H9 (cell line): Measurements from ENCODE around the gene GPHN. TPM values are rescaled to one million over a fixed set of nuclear protein-coding genes. Genes with fewer than 3 reads are reported as not detected.

ENCODE experiments used
- DNase-seq: peaks from one replicate; pipeline ENCODE4 v3.0.0-alpha.2; 2017
- H2AFZ ChIP-seq: one replicate; pipeline ENCODE4 v1.6.1; 2013; ENCODE audit warnings: mild to moderate bottlenecking, low read length, control low read depth, moderate library complexity
- H2AK5ac ChIP-seq: 2 replicates; pipeline ENCODE4 v1.6.1; 2013; ENCODE audit warnings: low read length, control low read depth, mixed read lengths; ENCODE audit not compliant: insufficient read length
- H2BK120ac ChIP-seq: one replicate; pipeline ENCODE4 v1.6.1; 2013; ENCODE audit warnings: low read depth, mild to moderate bottlenecking, low read length, control low read depth, inconsistent platforms; ENCODE audit not compliant: poor library complexity, severe bottlenecking
- H2BK12ac ChIP-seq: 2 replicates; pipeline ENCODE4 v1.6.1; 2013; ENCODE audit warnings: low read length, control low read depth, mixed read lengths, low read depth; ENCODE audit not compliant: insufficient read length
- H2BK15ac ChIP-seq: 2 replicates; pipeline ENCODE4 v1.6.1; 2013; ENCODE audit warnings: low read depth, low read length, control low read depth
- H2BK20ac ChIP-seq: one replicate; pipeline ENCODE4 v1.6.1; 2013; ENCODE audit warnings: low read depth, mild to moderate bottlenecking, low read length, control low read depth, inconsistent platforms; ENCODE audit not compliant: poor library complexity, severe bottlenecking
- H2BK5ac ChIP-seq: 2 replicates; pipeline ENCODE4 v1.6.1; 2013; ENCODE audit warnings: low read length, control low read depth, mixed read lengths; ENCODE audit not compliant: insufficient read length
- H3K14ac ChIP-seq: 2 replicates; pipeline ENCODE4 v1.6.1; 2013; ENCODE audit warnings: low read length, control low read depth; ENCODE audit not compliant: insufficient read depth
- H3K18ac ChIP-seq: 2 replicates; pipeline ENCODE4 v1.6.1; 2013; ENCODE audit warnings: low read depth, mild to moderate bottlenecking, mixed read lengths, low read length, control low read depth; ENCODE audit not compliant: insufficient read length
- H3K23ac ChIP-seq: 2 replicates; pipeline ENCODE4 v1.6.1; 2013; ENCODE audit warnings: low read length, control low read depth, mixed read lengths, low read depth; ENCODE audit not compliant: insufficient read length
- H3K23me2 ChIP-seq: 2 replicates; pipeline ENCODE4 v1.6.1; 2013; ENCODE audit warnings: low read depth, mild to moderate bottlenecking, mixed read lengths, low read length, control low read depth; ENCODE audit not compliant: insufficient read length, poor library complexity, severe bottlenecking
- H3K27ac ChIP-seq: 2 replicates; pipeline ENCODE4 v1.5.1; 2013; ENCODE audit warnings: low read length, control low read depth, mixed read lengths, low read depth; ENCODE audit not compliant: insufficient read length
- H3K27me3 ChIP-seq: 2 replicates; pipeline ENCODE4 v1.6.1; 2013; ENCODE audit warnings: low read length, control low read depth, inconsistent platforms; ENCODE audit not compliant: insufficient read depth
- H3K4ac ChIP-seq: 2 replicates; pipeline ENCODE4 v1.6.1; 2013; ENCODE audit warnings: low read depth, mild to moderate bottlenecking, control low read depth, inconsistent platforms, low read length, moderate library complexity
- H3K4me1 ChIP-seq: 2 replicates; pipeline ENCODE4 v1.6.1; 2013; ENCODE audit warnings: low read length, control low read depth, inconsistent platforms; ENCODE audit not compliant: insufficient read depth
- H3K4me2 ChIP-seq: 2 replicates; pipeline ENCODE4 v1.6.1; 2013; ENCODE audit warnings: low read length, control low read depth, mixed read lengths; ENCODE audit not compliant: insufficient read length, insufficient read depth
- H3K56ac ChIP-seq: 2 replicates; pipeline ENCODE4 v1.6.1; 2013; ENCODE audit warnings: low read depth, mild to moderate bottlenecking, mixed read lengths, low read length, control low read depth; ENCODE audit not compliant: insufficient read length
- H3K79me1 ChIP-seq: 2 replicates; pipeline ENCODE4 v1.6.1; 2013; ENCODE audit warnings: low read depth, mild to moderate bottlenecking, moderate library complexity, low read length, control low read depth, inconsistent platforms; ENCODE audit not compliant: insufficient read depth, poor library complexity, severe bottlenecking
- H3K79me2 ChIP-seq: 2 replicates; pipeline ENCODE4 v1.6.1; 2013; ENCODE audit warnings: low read length, control low read depth, inconsistent platforms; ENCODE audit not compliant: insufficient read depth
- H3K9ac ChIP-seq: 2 replicates; pipeline ENCODE4 v1.6.1; 2013; ENCODE audit warnings: low read length, control low read depth, mixed read lengths; ENCODE audit not compliant: insufficient read length; ENCODE audit errors: extremely low read depth
- H3K9me3 ChIP-seq: one replicate; pipeline ENCODE4 v1.6.1; 2013; ENCODE audit warnings: low read depth, low read length, inconsistent platforms; ENCODE audit not compliant: control insufficient read depth
- H3T11ph ChIP-seq: one replicate; pipeline ENCODE4 v1.6.1; 2013; ENCODE audit warnings: mild to moderate bottlenecking, low read length, control low read depth, inconsistent platforms
- H4K20me1 ChIP-seq: one replicate; pipeline ENCODE4 v1.6.1; 2013; ENCODE audit not compliant: control insufficient read depth, insufficient read length, insufficient read depth
- H4K5ac ChIP-seq: 2 replicates; pipeline ENCODE4 v1.6.1; 2013; ENCODE audit warnings: low read depth, mild to moderate bottlenecking, mixed read lengths, low read length, control low read depth; ENCODE audit not compliant: insufficient read length
- H4K8ac ChIP-seq: replicated peaks from 2 replicates; pipeline ENCODE4 v1.6.1; 2013; ENCODE audit warnings: low read length, control low read depth, mixed read lengths, low read depth; ENCODE audit not compliant: insufficient read length
- H4K91ac ChIP-seq: 2 replicates; pipeline ENCODE4 v1.6.1; 2013; ENCODE audit warnings: low read depth, mild to moderate bottlenecking, moderate library complexity, mixed read lengths, low read length, control low read depth; ENCODE audit not compliant: insufficient read length
- H3K27ac Mint-ChIP-seq, 3 experiments: 2 replicates in 2 of 3; 3 replicates in 1 of 3; pipeline ENCODE4 v1.8.0; 2020 to 2021; ENCODE audit warnings: mixed read lengths in 3 of 3, mild to moderate bottlenecking in 1 of 3, moderate library complexity in 1 of 3
- H3K27me3 Mint-ChIP-seq: 2 replicates; pipeline ENCODE4 v1.8.0; 2021; ENCODE audit warnings: low read depth, mild to moderate bottlenecking, moderate library complexity, mixed read lengths
- H3K36me3 Mint-ChIP-seq, 3 experiments: 2 replicates in 2 of 3; 3 replicates in 1 of 3; pipeline ENCODE4 v1.8.0; 2020 to 2021; ENCODE audit warnings: low read depth in 3 of 3, mixed read lengths in 3 of 3; ENCODE audit not compliant: insufficient read depth in 1 of 3
- H3K4me1 Mint-ChIP-seq, 2 experiments: 2 replicates each; pipeline ENCODE4 v1.8.0; 2020; ENCODE audit warnings: mixed read lengths in 2 of 2
- H3K4me3 Mint-ChIP-seq, 2 experiments: 2 replicates in 1 of 2; 3 replicates in 1 of 2; pipeline ENCODE4 v1.8.0; 2020 to 2021; ENCODE audit warnings: mild to moderate bottlenecking in 2 of 2, mixed read lengths in 2 of 2, moderate library complexity in 1 of 2
- H3K9me3 Mint-ChIP-seq, 2 experiments: 2 replicates in 1 of 2; 3 replicates in 1 of 2; pipeline ENCODE4 v1.8.0; 2020; ENCODE audit warnings: mild to moderate bottlenecking in 2 of 2, mixed read lengths in 2 of 2, moderate library complexity in 1 of 2
- CTCF ChIP-seq: fragments of 200-600 bp; sonication (generic); conservative IDR thresholded peaks from 3 replicates; pipeline ENCODE4 v1.8.0; 2021; ENCODE audit warnings: antibody characterized with exemption, mild to moderate bottlenecking
- WGBS: extraction: QIAGEN DNeasy Blood & Tissue Kit; methylation state at CpG from one replicate; pipeline ENCODE4 v1.1.7; 2013; ENCODE audit warnings: missing lambda C conversion rate, low lambda C conversion rate, mixed read lengths; ENCODE audit not compliant: insufficient read length; ENCODE audit errors: extremely low coverage; 5-methylcytosine and 5-hydroxymethylcytosine counted together
- total RNA-seq: library from RNA; stranded (reverse); gene quantifications from 2 replicates; pipeline ENCODE4 v1.2.1, GENCODE V29; 2021

GPHN gene
- total RNA-seq, 1 experiment from 2014 or later, result 16.1 TPM

- H3T11ph ChIP-seq, result no peak overlapping the region
- H3K4me1 ChIP-seq, result no peaks in the 10 kb centered on the region
- no peak overlapping the region for H3K4me2 ChIP-seq
- Mint-ChIP-seq H3K9me3 (peaks cover 17 to 27% of the 10 kb centered on the region in 2 experiments), H3K27me3 (0 out of 2 replicates have a peak, but pooled peaks cover 2% of the 10 kb centered on the region), H3K36me3 (peaks cover 14 to 25% (median 18%) of the 10 kb centered on the region in 3 experiments), H3K4me3 (no peak overlapping the region), H3K27ac (peak overlapping the region in 1 of 3 experiments; percentile 32; a peak in 1 of 7 replicates), H3K4me1 (no peaks in the 10 kb centered on the region)
- no peak overlapping the region for H4K5ac ChIP-seq
- no peaks in the 10 kb centered on the region for H4K20me1 ChIP-seq
- no peak overlapping the region for H2AFZ ChIP-seq
- H3K56ac ChIP-seq, result no peak overlapping the region
- no peak overlapping the region for H2BK120ac ChIP-seq
- no peak overlapping the region for H4K91ac ChIP-seq
- H3K27me3 ChIP-seq, result no peaks in the 10 kb centered on the region
- no peaks in the 10 kb centered on the region for H3K79me1 ChIP-seq
- H2BK5ac ChIP-seq, result no peak overlapping the region
- H3K14ac ChIP-seq, result no peak overlapping the region
- H2BK12ac ChIP-seq, result no peak overlapping the region
- no peak overlapping the region for H2AK5ac ChIP-seq
- no peaks in the 10 kb centered on the region for H3K79me2 ChIP-seq
- H3K23ac ChIP-seq, result no peak overlapping the region
- H3K9me3 ChIP-seq, result peaks cover 4% of the 10 kb centered on the region
- H3K18ac ChIP-seq, result no peak overlapping the region
- no peak overlapping the region for H2BK20ac ChIP-seq
- DNase-seq, result no peak
- H3K4ac ChIP-seq, result no peak overlapping the region
- no peaks in the 10 kb centered on the region for H3K23me2 ChIP-seq
- no peak overlapping the region for H2BK15ac ChIP-seq
- no peak overlapping the region for H4K8ac ChIP-seq
- H3K9ac ChIP-seq, result no peak overlapping the region
- no peak for TF ChIP-seq CTCF
- H3K27ac ChIP-seq, result no peak overlapping the region
- WGBS, result no CpG with 5 or more reads among the region's 4 CpGs
Measured at GRCh38 chr14:66939409-66939808, 431.5 kb downstream of the GPHN start.
